HFF-Myc (cell line): Measurements from ENCODE around the gene OSBPL5.

Source experiments
- DNase-seq: peaks from one replicate; pipeline ENCODE4 v3.0.0-alpha.2; 2011; ENCODE audit warnings: low read depth; ENCODE audit errors: extremely low read depth
- H3K4me3 ChIP-seq: replicated peaks from 2 replicates; pipeline ENCODE4 v1.5.1; 2011; ENCODE audit warnings: low read depth, mild to moderate bottlenecking, control low read depth, low read length
- CTCF ChIP-seq: IDR thresholded peaks from 2 replicates; pipeline ENCODE4 v1.5.1; 2012; ENCODE audit warnings: mild to moderate bottlenecking, low read depth, low read length, control low read depth; ENCODE audit errors: missing control alignments

The OSBPL5 gene

GRCh38 chr11:3092603-3093141 lies 72.4 kb downstream of the OSBPL5 start:
- TF ChIP-seq CTCF: no peak
- no peak overlapping the region for H3K4me3 ChIP-seq
- DNase-seq: no peak

- DNase-seq: no peak
- H3K4me3 ChIP-seq: no peak overlapping the region
- TF ChIP-seq CTCF: peak; percentile 99
These were observed 73.1 kb downstream of the OSBPL5 start for GRCh38 chr11:3091846-3092602.

GRCh38 chr11:3091081-3091845 lies 73.8 kb downstream of the OSBPL5 start:
- no peak for DNase-seq
- no peak overlapping the region for H3K4me3 ChIP-seq
- no peak for TF ChIP-seq CTCF

- no peak for TF ChIP-seq CTCF
- DNase-seq: no peak
- no peak overlapping the region for H3K4me3 ChIP-seq
These were observed 74.8 kb downstream of the OSBPL5 start for GRCh38 chr11:3090096-3090901.

- TF ChIP-seq CTCF: no peak
- no peak for DNase-seq
- H3K4me3 ChIP-seq: no peak overlapping the region
These were observed 75.7 kb downstream of the OSBPL5 start for GRCh38 chr11:3089236-3090061.

GRCh38 chr11:3088806-3089205 lies 76.3 kb downstream of the OSBPL5 start:
- no peak for DNase-seq
- no peak for TF ChIP-seq CTCF
- H3K4me3 ChIP-seq: no peak overlapping the region
